ENCODE data around the gene PROSER2.

GRCh38 chr10:11877591-11877905, 54.4 kb downstream of the PROSER2 start:
- TF ChIP-seq, protein P1, sequence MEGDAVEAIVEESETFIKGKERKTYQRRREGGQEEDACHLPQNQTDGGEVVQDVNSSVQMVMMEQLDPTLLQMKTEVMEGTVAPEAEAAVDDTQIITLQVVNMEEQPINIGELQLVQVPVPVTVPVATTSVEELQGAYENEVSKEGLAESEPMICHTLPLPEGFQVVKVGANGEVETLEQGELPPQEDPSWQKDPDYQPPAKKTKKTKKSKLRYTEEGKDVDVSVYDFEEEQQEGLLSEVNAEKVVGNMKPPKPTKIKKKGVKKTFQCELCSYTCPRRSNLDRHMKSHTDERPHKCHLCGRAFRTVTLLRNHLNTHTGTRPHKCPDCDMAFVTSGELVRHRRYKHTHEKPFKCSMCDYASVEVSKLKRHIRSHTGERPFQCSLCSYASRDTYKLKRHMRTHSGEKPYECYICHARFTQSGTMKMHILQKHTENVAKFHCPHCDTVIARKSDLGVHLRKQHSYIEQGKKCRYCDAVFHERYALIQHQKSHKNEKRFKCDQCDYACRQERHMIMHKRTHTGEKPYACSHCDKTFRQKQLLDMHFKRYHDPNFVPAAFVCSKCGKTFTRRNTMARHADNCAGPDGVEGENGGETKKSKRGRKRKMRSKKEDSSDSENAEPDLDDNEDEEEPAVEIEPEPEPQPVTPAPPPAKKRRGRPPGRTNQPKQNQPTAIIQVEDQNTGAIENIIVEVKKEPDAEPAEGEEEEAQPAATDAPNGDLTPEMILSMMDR (IDR thresholded peaks at IDR 0.05) = no peak
- no peak for TF ChIP-seq POLR2A (IDR thresholded peaks at IDR 0.05)
- TF ChIP-seq POLR2AphosphoS5 (IDR thresholded peaks at IDR 0.05) = no peak
